EL (cell line): Measurements from ENCODE around the gene KSR1.
A peak's percentile ranks its signal among the peaks of the same experiment; 100 is the strongest.
"Not testable (repeated sequence)": the region's sequence is repeated elsewhere in the genome, so short reads cannot be mapped to it uniquely, and the experiment has no call there.

ENCODE experiments used
- DNase-seq: peaks from one replicate; pipeline ENCODE4 v3.0.0-alpha.2; 2016

Gene KSR1

DNA sequence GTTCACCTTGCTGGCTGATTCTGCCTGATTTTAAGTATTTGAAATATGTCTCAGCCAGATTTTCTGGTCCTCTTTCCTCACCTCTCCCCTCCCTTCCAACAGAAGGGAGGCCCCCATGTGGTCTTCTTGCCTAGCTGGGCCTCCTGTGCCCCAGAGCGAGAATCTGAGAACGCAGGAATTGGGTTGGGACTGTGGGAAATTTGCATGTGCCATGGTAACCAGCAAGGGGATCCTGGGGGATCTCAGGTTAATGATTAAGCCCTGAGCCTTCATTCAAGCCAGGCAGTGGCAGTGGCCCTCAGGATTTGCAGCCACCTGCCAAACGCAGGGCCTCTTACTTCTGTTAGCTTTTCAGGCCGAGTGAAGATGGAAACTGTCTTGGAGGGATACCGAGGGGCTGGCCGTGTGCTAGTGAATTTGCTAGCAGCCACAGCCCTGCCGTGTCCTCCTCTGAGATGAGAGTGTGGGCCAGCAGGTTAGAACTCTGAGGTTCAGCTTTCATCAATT, 40.2 kb downstream of the KSR1 start:
- no peak for DNase-seq

DNA sequence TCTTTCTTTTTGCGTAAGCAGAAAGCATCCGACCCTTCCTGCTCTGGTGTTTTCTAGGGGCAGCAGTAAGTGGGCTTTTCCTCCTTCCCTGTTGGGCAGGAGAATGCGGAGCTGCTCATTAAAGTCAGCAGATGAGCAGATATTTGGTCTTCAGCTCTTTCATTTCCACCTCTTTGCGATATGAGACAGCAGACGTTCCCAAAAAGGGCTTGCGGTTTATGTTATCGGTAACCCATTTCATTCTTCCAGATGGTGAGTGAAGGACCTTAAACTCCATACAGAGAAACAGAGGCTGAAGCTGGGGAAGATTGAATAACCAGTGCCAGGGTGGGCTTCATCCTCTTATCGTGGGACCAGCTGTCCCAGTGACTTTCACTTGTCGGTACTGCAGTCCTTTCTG, 40.7 kb downstream of the KSR1 start:
- no peak for DNase-seq

DNA sequence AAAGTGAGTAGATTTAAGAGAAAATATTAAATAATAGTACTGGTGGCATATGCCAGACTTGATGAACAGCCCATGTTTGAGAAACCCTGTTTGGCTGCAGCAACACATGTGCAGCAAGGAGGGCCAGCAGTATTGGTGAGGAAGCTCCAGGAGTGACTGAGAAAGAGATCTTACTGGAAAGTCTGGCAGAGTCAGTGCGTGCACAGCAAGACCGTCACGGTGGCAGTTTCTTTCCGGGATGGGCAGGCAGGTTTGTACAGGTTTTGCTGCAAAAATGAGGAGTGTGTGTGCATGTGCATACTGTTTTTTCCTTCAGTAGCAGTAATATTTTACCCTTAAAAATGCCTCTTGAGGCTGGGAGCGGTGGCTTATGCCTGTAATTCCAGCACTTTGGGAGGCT, 41.4 kb downstream of the KSR1 start:
- DNase-seq = no peak

DNA sequence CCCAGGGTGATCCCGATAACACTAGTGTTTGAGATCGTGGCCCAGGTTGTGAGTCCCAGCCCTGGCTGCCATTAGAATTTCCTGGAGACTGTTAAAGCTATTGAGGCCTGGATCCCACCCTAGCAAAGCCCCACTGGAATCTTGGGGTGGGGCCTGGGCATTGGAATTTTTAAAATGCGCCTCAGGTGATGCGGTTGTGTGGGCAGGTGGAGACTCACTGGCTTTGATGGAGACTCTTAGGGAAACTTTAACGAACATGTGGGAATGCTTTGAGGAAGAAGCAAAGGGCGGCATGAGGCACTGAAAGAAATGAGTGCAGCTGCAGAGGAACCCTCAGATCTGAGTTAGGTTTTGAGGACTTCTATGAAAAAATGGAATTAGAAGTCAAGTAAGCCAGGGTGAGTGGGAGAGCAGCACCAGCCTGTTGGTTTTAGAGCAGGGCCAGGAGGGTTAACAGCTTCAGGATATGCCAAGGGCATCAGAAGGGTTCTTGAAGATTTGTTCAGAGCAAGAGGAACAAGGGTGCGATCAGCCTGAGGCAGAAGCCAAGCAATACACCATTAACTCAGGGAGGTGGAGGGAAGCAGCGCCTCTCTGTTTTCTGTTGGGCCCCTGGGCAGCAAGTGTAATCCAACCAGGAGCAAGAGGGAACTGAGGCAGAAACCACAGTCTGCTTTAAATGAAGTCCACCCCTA, 42.5 kb downstream of the KSR1 start:
- no peak for DNase-seq

DNA sequence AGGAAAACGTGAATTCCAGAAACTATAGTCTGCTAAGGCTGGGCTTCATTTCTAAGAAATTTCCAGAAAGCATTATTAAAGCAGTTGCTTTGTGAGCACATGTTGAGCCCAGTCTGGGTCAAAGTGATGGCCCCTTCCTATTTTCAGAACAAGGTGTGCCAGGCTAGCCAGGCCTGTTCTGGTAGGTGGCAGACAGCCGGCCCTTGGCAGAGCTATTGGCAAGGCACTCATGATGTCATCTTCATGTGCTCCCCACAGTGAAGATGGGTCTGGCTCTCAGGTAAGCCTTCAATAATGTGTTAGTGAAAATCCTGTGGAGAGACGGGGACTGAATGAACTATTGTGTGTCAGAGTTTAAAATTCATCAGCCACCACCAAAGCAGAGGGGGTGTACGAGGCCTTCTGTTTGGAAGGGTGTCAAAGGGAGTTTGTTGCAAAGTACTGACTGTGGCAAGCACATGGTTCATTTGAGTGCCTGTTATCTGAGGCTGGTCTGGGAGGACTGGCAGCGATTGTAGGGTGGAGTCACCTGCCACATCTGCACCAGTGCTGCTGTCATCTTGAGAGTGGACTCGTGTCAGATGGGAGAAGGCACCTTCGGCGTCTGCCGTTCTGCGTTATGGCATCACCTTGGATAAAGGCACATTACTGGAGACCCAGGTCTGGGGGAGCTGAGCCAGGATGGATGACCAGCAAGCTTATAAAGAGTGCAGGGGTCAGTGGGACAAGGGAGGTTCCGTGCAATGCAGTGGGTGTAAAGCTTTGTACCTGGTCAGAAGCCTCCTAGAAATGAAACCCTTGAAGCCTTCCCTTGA, 43.4 kb downstream of the KSR1 start:
- no peak for DNase-seq

DNA sequence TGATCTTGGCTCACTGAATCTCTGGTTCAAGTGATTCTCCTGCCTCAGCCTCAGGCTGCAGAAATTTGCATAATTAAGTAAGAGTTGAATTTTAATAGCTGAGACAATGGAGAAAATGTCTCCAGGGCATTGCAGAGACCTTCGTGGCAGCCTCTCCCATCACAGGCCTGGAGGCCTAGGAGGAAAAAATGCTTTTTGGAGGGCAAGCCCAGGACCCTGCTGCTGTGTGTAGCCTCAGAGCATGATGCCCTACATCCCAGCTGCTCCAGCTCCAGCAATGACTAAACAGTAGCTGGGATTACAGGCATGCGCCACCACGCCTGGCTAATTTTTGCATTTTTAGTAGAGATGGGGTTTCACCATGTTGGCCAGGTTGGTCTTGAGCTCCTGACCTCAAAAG, 45.1 kb downstream of the KSR1 start:
- not testable (repeated sequence) for DNase-seq

DNA sequence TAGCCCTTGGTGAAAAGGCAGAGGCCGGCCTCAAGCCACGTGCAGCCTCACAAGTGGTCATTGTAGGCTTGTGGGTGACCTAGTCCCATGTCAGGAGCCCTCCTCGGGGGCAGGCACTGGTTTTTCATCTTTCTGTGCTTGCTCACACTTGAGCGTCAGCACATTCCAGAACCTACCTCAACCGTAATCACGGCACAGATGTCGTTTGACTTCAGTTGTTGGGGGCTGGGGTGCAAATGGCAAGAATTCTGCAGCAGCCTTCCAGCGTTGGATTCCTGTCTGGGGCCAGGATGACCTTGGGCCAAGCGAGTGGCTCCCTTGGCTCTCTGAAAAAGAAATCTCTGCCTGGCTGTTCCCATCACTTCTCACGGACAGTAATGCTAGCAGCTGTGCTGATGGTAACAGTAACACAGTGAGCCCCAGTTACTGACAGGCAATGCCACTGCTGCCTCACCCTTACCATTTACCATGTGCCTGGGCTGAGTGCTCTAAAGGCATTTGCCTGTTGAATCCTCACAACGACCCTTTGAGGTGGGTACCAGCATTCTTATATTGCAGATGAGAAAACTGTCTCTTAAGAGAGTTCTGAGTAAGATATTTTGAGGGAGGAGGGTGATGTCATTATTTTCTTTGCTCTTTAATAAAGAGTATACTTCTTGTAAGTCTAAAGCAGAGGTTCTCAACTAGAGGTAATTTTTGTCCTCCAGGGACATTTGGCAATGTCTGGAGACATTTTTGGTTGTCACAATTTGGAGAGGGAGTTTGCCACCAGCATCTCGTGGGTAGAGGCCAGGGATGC, 46.5 kb downstream of the KSR1 start:
- DNase-seq = peak; percentile 84

DNA sequence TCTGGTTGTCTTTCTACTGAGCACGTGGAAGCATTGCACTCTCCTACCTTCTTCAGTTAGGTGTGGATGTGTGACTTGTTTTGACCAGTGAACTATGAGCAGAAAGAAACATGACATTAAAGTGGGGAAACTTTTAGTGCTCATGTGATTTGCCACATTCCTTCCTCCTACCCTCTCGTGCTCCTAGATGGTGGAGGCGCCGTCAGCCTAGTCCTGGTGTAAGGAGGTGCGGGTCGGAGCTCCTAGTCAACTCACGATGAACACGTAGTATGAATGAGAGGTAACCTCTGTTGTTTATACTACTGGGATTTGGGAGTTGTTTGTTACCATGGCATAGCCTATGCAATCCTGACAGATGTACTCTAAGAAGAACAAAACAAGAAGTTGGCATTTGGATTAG, 47.4 kb downstream of the KSR1 start:
- no peak for DNase-seq

DNA sequence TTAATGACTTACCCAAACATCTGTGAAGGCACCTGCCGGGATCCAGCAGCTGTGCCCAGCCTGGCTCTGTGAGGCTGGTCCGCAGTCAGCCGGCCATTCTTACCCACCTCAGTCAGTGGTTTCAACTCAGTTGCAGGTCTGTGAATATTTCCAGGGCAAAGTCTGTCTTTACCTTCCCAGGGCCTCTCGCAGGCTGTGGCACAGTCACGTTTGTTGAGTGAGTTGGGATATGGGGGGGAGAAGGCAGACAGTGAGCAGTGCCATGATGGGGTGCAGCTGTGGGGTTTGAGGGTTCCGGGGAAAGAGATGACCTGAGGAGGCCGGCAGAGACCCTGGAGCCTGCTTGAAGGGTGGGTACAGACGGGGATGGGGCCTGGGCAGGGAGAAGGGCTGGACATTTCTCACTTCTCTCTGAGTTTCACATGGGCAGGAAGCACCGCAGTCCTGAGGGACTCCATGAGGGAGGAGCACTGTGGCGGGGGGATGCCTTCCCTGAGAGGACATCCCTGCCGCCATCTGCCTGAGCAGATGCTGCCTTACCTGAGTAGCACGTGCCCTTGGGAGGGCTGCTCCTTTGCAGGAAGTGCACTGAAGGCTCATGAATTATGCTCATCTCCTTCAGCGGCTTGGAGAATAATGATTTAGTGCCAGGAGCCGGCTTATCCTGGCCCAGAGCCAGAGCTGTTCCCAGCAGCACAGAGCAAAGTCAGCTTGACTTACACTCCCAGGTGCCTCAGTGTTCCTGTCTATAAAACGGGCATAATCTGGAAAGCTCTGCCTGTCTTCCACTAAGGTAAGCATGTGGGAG, 48.1 kb downstream of the KSR1 start:
- no peak for DNase-seq

DNA sequence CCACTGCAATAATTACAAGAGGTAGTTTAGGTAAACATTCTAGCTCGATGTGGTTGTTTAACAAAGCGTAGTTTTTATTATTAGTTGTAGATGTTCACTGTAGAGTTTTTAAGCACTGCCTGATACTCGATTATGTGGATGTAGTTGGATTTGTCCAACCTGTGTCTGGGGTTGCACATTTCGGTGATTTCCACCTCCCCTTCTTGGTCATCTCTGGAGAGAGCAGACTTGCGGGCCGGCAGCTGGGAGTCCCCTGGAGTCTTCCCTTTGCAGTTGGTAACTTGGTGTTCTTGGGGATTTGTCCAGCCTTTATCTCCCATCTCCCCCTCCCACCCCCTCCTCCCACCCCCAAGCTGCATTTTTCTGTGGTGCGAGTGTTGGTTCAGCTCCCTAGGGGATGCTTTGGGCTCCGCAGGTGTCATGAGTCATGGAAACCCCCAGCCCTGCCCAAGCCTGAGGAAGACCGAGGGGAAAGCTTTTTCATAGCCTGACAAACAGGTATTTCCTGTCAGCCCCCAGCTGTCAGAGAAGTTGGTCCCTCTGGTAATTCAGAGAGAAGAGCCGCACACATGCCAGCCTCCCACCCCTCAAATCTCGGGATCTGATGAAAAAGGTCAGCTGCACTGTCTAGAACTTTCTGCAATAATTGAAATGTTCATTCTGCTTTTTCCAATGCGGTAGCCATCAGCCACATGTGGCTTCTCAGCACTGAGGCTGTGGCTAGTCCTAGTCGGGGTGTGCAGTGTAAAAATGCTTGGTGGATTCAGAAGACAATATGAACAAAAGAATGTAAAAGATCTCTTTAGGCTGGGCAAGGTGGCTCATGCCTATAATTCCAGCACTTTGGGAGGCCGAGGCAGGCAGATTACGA, 50.3 kb downstream of the KSR1 start:
- no peak for DNase-seq

DNA sequence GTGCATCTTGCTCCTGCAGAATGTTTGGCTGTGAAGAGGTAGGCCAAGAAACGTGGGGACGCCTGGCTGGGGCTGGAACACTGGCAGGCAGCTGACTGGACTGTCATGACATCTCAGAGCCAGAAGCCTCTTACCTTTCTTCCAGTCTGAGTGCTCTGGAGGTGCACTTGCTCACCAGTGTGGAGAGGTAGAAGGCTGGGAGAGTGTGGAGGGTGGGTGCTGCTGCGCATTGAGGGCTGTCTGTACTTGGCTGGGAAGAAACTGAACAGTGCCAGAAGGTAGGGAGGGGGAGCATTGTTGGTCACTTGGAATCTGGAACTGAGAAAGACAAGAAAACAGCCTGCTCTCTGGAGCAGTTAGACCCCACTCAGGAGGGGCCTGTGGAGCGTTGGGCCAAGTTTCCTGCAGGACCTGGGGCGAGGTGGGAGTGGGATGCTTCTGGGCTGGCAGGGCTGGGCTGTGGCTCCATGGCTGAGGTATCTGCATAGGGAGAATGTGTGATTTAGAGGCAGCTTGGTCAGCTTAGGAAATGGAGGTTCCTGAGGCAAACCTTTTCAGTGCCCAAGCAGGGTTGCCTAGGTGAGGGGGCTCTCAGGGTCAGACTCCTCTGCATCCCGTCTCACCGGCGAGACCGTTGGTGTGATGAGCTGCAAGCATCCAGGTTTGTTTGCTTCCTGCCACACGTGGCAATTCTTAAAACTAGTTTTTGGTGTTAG, 55.1 kb downstream of the KSR1 start:
- no peak for DNase-seq

DNA sequence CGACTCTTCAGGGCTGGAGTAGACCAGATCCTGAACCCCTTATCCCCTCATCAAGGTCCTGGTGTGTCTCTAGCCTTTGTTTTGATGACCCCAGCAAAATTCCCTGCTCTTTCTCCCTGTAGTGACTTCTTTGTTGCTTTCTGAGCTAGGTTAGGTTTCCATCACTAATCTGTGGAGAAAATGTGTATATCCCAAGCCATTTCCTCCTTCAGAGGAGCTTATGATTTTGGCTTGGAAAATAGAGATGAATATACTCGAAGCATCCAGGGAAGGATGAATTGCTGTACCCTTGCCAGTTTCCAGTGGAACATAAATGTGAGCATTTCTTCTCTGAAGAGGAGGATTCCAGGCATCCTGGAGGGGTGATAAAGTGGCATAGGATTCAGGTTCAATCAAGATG, 55.8 kb downstream of the KSR1 start:
- DNase-seq = no peak

DNA sequence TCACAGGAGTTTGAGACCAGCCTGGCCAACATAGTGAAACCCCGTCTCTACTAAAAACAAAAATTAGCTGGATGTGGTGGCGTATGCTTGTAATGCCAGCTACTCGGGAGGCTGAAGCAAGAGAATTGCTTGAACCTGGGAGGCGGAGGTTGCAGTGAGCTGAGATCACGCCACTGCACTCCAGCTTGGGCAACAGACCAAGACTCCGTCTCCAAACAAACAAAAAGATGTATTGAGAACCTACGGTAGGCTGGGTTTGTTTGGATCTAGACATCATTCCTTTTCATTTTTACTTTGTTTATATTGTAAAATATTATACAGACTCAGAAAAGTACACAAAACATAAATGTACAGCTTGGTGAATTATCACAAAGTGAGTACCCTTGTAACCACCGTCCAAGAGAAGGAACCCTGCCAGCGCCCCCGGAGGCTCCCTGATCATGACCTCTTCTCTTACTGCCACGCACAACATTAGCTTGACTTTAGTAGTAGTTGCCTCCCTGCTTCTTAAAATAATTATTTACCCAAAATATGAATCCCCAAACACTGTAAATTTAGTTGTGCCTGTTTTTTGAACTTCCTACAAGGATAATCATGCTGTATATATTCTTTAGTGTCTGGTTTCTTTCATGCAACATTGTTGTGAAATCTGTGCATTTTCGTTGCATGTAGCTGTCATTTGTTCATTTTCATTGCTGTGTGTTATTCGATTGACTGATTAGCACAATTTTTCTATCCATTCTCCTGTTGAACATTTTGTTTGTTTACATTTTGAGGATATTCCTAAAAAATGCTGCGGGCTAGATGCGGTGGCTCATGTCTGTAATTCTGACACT, 56.5 kb downstream of the KSR1 start:
- DNase-seq = no peak

DNA sequence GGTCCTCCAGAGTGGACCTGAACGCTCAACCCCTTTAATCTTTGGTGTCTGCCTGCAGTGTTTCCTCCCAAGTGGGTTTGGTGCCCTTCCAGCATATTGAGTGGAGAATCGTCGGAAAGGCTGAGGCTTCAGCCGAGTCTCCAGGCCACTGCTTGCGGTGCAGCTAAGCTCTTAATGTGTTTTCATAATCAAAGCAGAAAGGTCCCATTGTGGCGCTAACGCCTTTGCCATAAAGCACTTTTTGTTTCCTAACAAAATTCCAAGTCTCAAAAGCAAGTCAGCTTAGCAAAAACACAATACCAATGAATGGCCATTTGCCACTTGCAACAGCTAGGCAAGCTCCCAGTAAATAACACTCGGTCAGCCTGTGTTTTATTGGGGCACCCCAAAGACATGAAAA, 57.6 kb downstream of the KSR1 start:
- DNase-seq = no peak

DNA sequence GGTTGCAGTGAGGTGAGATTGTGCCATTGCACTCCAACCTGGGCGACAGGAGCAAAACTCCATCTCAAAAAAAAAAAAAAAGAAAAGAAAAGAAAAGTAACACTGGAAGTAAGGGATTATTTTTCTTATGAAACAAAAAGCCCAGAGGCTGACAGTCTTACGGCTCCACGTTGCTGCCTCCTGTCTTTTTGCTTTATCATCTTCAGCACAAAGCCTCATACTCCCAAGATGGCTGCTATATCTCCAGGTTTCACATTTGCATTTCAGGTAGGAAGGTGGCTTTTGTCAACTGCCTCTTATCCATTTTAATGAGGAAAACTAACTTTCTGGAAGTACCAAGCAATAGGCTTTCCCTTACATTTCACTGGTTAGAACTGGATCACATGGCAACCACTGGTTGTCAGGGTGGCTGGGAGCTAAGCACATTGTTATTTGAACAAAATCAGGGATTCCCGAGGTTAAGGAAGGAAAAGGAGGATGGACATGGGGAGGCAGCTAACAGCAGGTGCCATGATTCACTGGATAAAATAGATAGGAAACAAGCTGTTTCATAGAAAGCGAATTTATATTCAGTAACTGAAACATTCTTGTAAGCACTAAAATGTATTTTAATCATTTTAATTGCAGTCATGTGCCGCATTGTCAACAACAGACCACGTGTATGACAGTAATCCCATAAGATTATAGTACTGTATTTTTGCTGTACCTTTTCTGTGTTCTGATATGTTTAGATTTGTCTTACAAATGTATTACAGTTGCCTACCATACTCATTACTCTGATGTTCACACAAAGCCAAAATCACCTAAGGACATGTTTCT, 58.6 kb downstream of the KSR1 start:
- no peak for DNase-seq

DNA sequence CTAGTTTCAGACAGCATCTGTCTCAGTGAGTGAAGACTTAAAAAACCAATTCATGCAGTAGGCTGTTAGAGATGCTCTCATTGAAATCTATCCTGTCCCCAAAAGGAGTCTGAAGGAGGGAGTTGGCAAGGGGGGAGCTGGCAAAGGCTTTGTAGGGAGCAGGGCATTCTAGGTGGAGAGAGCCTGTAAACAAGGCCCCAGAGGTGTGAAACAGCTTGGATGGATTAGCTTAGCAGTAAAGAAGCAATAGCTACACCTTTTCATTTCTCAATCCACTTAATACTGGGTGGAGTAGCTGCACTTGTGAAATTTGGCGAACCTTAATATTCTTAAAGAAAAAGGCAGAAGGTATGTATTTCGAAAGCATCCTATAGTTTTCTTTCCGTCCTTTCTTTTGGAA, 61.8 kb downstream of the KSR1 start:
- DNase-seq = no peak

DNA sequence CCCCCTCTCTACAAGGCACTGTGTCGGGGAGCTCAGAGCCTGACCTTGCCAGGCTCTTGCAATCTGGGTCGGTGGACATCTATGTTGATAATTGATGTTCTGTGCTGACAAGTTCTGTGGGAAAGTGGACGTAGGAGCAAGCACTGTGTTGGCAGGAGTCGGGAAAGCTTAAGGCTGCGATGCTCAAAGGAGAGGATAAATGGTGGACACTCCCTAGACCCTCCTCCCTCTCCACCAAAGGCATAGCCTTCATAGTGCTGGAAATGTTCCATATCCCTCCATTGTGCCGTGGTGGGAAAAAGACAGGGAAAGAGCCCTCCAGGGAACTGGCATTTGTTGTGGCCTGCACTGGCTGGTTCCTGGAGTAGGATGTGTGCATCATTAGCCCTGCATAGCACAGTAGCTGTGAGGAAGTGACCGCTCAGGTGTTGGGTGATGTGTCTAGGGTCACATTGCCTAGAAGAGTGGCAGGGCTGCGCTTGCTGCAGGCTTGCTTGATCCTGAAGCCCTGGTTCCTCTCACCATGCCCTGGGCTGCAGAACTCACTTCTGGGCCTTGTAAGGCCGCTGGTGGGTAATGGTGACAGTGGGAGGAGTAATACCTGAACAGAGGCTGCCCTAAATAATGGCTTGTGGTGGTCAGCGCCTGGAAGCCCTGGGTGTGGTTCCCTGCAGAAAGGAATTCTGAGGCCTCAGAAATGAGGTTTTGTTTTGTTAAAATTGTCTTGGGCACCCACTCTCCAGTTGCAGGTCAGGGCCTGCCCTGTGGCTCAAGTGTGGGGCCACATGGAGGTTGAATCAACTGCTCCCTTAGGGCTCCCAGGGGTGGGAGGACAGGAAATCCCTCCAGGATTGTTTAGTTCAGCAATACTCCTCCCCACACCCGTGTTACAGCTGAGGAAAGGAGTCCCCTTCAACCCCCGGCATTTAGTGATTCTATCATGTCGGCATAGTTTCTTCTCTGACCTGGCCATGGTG, 62.6 kb downstream of the KSR1 start:
- DNase-seq = no peak

DNA sequence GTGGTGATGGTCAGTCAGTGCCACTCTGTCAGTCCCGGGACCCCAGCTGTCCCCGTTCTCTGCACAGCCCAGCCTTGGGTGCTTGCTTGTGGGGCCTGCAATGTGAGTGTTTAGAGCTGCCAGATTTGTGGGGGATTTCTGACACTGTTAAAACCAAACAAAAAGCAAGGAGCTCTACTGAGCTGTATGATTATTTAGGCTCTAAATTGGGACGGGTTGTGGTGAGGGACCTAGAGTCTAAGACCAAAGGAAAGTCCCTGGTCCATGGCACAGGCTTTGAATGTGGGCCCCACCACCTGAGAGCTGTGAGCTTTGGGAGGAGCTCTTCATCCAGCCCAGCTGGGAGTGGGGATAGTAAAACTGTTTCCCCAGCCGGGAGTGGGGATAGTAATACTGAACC, 63.3 kb downstream of the KSR1 start:
- no peak for DNase-seq
